Sigmoid colon (tissue), 7 donors: ENCODE data around the gene TDRD9. TPM values are rescaled to one million over a fixed set of nuclear protein-coding genes. Genes with fewer than 3 reads are reported as not detected.

Experiments
- DNase-seq: peaks from one replicate; pipeline ENCODE4 v3.0.0-alpha.2; 2019
- H3K27ac ChIP-seq, 4 donors: fragments of 200-600 bp; sonication (generic); one replicate each; pipeline ENCODE4 v1.5.1; 2016 to 2019; ENCODE audit warnings: mild to moderate bottlenecking in 1 of 4
- H3K27me3 ChIP-seq, 3 donors: fragments of 200-600 bp; sonication (generic); one replicate each; pipeline ENCODE4 v1.5.1; 2019; ENCODE audit warnings: mild to moderate bottlenecking in 1 of 3
- H3K36me3 ChIP-seq, 4 donors: fragments of 200-600 bp; sonication (generic); one replicate each; pipeline ENCODE4 v1.5.1; 2016 to 2019
- H3K4me1 ChIP-seq, 4 donors: fragments of 200-600 bp; sonication (generic); one replicate each; pipeline ENCODE4 v1.5.1; 2017 to 2019
- H3K4me3 ChIP-seq, 4 donors: fragments of 200-600 bp; sonication (generic); one replicate each; pipeline ENCODE4 v1.5.1; 2017 to 2019; ENCODE audit warnings: mild to moderate bottlenecking in 2 of 4, moderate library complexity in 1 of 4
- H3K9me3 ChIP-seq, 4 donors: fragments of 200-600 bp in 3 of 4; sonication (generic) in 3 of 4; one replicate each; pipeline versions ENCODE4 v1.5.1 to v1.6.1; 2013 to 2019
- EP300 ChIP-seq, 4 donors: sonication (generic); formaldehyde crosslinking; IDR thresholded peaks; one replicate each; pipeline ENCODE4 v1.6.1; 2017; ENCODE audit warnings: antibody characterized with exemption in 4 of 4
- POLR2A ChIP-seq, 2 donors: fragments of 450-650 bp; IDR thresholded peaks; one replicate each; pipeline ENCODE4 v1.6.1; 2016; ENCODE audit warnings: antibody characterized with exemption in 2 of 2, mild to moderate bottlenecking in 2 of 2, moderate library complexity in 2 of 2
- POLR2AphosphoS5 ChIP-seq, 4 donors: sonication (generic); formaldehyde crosslinking; IDR thresholded peaks; one replicate each; pipeline ENCODE4 v1.6.1; 2017; ENCODE audit warnings: antibody characterized with exemption in 4 of 4
- WGBS, 2 donors: extraction: QIAGEN DNeasy Blood & Tissue Kit; methylation state at CpG; one replicate each; pipeline ENCODE4 v1.1.7; 2013; 5-methylcytosine and 5-hydroxymethylcytosine counted together
- intact Hi-C: fragments of 100-400 bp; cut with DNase I; formaldehyde crosslinking; loops from one replicate; pipeline ENCODE4 v1.15.1; 2023
- polyA plus RNA-seq, 3 donors: library from polyadenylated mRNA; stranded (reverse); fragments of 200-250 nt; gene quantifications; one replicate each; pipeline ENCODE4 v1.2.3, GENCODE V29; 2013
- total RNA-seq, 4 donors: library from RNA; depleted of rRNA; stranded (reverse); fragments of >200 nt; gene quantifications; one replicate each; pipeline ENCODE4 v1.1.0, GENCODE V29; 2016
- TF ChIP-seq, protein P1 (sequence below), 4 experiments: fragments of 450-650 bp in 3 of 4; fragments of 200-600 bp in 1 of 4; IDR thresholded peaks; one replicate each; pipeline ENCODE4 v1.5.1; 2016 to 2019; ENCODE audit warnings: antibody characterized with exemption in 4 of 4, mild to moderate bottlenecking in 3 of 4, moderate library complexity in 2 of 4
- donor health status: healthy with polysubstance abuse.
- donor health status: Bipolar disorder and iron deficiency.
- donor health status: healthy.

Gene TDRD9
- total and polyA plus RNA-seq, 7 donors = 0.58 to 4.6 (median 1.2) TPM

GRCh38 chr14:104034976-104035699 lies 106.9 kb downstream of the TDRD9 start:
- Histone ChIP-seq H3K27me3 (peaks cover 0 to 4% (median 0%) of the 10 kb centered on the region in 3 donors), H3K9me3 (no peaks in the 10 kb centered on the region), H3K4me3 (no peak overlapping the region), H3K36me3 (no peaks in the 10 kb centered on the region), H3K4me1 (no peaks in the 10 kb centered on the region), H3K27ac (no peak overlapping the region)
- DNase-seq = no peak
- intact Hi-C loops = no loop called here
- WGBS, 2 donors = 79 to 82% methylated on average over 12 of the region's 12 CpGs
- TF ChIP-seq POLR2A (IDR thresholded peaks at IDR 0.05) = no peak

DNA sequence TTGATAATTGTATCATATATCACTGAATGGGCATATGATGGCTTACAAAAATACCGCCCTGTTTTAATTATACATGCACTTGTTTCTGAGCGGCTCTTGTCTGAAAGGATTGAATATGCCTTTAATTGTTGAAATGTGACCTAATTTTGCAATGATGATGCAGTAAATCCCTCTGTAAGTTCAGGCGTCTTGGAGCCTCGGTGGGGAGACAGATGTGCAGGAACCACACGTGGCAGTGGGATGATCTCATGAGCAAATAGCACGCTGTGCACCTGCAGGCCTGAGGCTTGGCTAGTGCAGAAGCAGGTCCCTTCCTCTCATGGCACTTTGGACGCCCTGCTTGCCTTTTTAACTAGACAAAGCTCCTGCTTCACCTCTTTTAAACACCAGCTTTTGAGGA lies 108.0 kb downstream of the TDRD9 start:
- Histone ChIP-seq H3K27me3 (peaks cover 0 to 12% (median 0%) of the 10 kb centered on the region in 3 donors), H3K4me1 (no peaks in the 10 kb centered on the region), H3K9me3 (no peaks in the 10 kb centered on the region), H3K27ac (no peak overlapping the region), H3K36me3 (no peaks in the 10 kb centered on the region), H3K4me3 (no peak overlapping the region)
- DNase-seq = no peak
- intact Hi-C loops = no loop called here
- 66 to 79% methylated on average over 7 of the region's 7 CpGs for WGBS, 2 donors
- TF ChIP-seq, protein P1, sequence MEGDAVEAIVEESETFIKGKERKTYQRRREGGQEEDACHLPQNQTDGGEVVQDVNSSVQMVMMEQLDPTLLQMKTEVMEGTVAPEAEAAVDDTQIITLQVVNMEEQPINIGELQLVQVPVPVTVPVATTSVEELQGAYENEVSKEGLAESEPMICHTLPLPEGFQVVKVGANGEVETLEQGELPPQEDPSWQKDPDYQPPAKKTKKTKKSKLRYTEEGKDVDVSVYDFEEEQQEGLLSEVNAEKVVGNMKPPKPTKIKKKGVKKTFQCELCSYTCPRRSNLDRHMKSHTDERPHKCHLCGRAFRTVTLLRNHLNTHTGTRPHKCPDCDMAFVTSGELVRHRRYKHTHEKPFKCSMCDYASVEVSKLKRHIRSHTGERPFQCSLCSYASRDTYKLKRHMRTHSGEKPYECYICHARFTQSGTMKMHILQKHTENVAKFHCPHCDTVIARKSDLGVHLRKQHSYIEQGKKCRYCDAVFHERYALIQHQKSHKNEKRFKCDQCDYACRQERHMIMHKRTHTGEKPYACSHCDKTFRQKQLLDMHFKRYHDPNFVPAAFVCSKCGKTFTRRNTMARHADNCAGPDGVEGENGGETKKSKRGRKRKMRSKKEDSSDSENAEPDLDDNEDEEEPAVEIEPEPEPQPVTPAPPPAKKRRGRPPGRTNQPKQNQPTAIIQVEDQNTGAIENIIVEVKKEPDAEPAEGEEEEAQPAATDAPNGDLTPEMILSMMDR (IDR thresholded peaks at IDR 0.05) = no peak
- TF ChIP-seq POLR2A (IDR thresholded peaks at IDR 0.05) (no peak), POLR2AphosphoS5 (IDR thresholded peaks at IDR 0.05) (no peak), EP300 (IDR thresholded peaks at IDR 0.05) (no peak)

GRCh38 chr14:104037074-104037473 lies 108.8 kb downstream of the TDRD9 start:
- intact Hi-C loops = no loop called here
- Histone ChIP-seq H3K36me3 (no peaks in the 10 kb centered on the region), H3K4me3 (no peak overlapping the region), H3K27ac (no peak overlapping the region), H3K4me1 (no peaks in the 10 kb centered on the region), H3K27me3 (peaks cover 0 to 12% (median 0%) of the 10 kb centered on the region in 3 donors), H3K9me3 (no peaks in the 10 kb centered on the region)
- no peak for TF ChIP-seq EP300 (IDR thresholded peaks at IDR 0.05)
- no peak for TF ChIP-seq POLR2A (IDR thresholded peaks at IDR 0.05)
- TF ChIP-seq, protein P1 (IDR thresholded peaks at IDR 0.05) = no peak
- TF ChIP-seq POLR2AphosphoS5 (IDR thresholded peaks at IDR 0.05) = no peak
- DNase-seq = no peak
- 72 to 76% methylated on average over 14 of the region's 14 CpGs for WGBS, 2 donors

GRCh38 chr14:104037903-104038302 lies 109.6 kb downstream of the TDRD9 start:
- no peak overlapping the region for H3K27ac ChIP-seq
- H3K4me3 ChIP-seq = no peak overlapping the region
- intact Hi-C loops = no loop called here
- DNase-seq = no peak
- no peaks in the 10 kb centered on the region for H3K9me3 ChIP-seq
- TF ChIP-seq POLR2A (IDR thresholded peaks at IDR 0.05) = no peak
- TF ChIP-seq, protein P1 (IDR thresholded peaks at IDR 0.05) = no peak
- no peak for TF ChIP-seq EP300 (IDR thresholded peaks at IDR 0.05)
- no peak for TF ChIP-seq POLR2AphosphoS5 (IDR thresholded peaks at IDR 0.05)
- no peaks in the 10 kb centered on the region for H3K4me1 ChIP-seq
- no peaks in the 10 kb centered on the region for H3K36me3 ChIP-seq
- 78 to 85% methylated on average over 3 of the region's 3 CpGs for WGBS, 2 donors
- peaks cover 0 to 12% (median 0%) of the 10 kb centered on the region in 3 donors for H3K27me3 ChIP-seq

DNA sequence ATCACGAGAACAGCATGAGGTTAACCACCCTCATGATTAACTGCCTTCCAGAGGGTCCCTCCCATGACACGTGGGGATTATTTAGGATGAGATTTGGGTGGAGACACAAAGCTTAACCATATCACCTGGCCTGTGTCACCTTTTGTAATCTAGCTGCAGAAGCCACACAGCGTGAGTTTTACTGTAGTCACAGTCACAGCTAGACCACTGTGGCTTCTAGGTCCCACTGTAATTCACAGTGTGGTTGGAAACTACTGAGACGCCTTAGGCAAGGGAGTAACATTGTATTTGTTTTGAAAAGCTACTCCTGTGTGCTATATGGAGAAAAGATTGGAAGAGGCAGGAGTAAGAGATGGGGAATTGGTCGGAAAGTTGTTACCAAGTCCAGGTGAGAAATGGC lies 111.0 kb downstream of the TDRD9 start:
- intact Hi-C loops = no loop called here
- H3K36me3 ChIP-seq = no peaks in the 10 kb centered on the region
- WGBS, 2 donors = 66 to 76% methylated on average over 5 of the region's 5 CpGs

More for the DNA sequence above, 111.0 kb downstream of the TDRD9 start:
- Histone ChIP-seq H3K4me3 (no peak overlapping the region), H3K9me3 (no peaks in the 10 kb centered on the region), H3K4me1 (no peaks in the 10 kb centered on the region), H3K27me3 (peaks cover 0 to 12% (median 0%) of the 10 kb centered on the region in 3 donors), H3K27ac (no peak overlapping the region)
- TF ChIP-seq, protein P1 (IDR thresholded peaks at IDR 0.05) = no peak
- no peak for TF ChIP-seq POLR2A (IDR thresholded peaks at IDR 0.05)
- no peak for TF ChIP-seq POLR2AphosphoS5 (IDR thresholded peaks at IDR 0.05)
- TF ChIP-seq EP300 (IDR thresholded peaks at IDR 0.05) = no peak
- no peak for DNase-seq
